GM21526 (cell line): ENCODE data around the gene CD79B.

Experiments used
- ATAC-seq: cut with Tn5 transposase; IDR thresholded peaks from one replicate; pipeline ENCODE4 v1.9.1; 2021; ENCODE audit warnings: moderate library complexity; ENCODE audit not compliant: unreplicated experiment, low FRiP score

CD79B gene

DNA sequence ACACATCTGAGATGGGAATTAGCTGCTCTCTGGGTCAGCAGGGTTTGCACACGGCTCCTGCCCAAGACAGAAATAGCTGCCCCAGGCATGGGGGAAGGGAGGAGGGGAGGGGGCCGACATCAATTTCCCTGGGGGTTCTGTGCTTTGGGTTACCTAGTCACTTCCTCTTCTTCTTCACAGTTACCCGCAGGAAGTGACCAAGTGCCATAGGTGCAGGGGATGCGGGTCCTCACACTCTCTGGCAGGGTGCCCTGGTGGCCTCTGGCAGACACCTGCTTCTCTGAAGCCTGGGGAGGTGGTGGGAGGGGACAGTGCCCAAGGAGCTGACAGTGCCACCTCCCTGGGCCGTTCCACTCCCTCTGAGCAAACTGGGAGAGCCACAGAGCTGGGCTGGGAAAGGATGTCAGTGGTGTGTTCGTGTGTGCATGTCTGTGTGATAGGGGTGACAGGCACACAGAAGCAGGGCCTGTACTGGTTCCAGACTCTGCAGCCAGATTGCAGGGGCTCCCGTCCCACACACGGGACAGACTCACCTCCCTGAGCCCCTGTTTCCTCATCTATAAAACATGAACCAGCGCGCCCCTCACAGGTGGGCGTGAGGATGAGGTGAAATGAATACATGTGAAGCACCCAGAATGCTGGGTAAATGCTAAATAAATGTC lies 22.4 kb upstream of the CD79B start:
- no peak for ATAC-seq

DNA sequence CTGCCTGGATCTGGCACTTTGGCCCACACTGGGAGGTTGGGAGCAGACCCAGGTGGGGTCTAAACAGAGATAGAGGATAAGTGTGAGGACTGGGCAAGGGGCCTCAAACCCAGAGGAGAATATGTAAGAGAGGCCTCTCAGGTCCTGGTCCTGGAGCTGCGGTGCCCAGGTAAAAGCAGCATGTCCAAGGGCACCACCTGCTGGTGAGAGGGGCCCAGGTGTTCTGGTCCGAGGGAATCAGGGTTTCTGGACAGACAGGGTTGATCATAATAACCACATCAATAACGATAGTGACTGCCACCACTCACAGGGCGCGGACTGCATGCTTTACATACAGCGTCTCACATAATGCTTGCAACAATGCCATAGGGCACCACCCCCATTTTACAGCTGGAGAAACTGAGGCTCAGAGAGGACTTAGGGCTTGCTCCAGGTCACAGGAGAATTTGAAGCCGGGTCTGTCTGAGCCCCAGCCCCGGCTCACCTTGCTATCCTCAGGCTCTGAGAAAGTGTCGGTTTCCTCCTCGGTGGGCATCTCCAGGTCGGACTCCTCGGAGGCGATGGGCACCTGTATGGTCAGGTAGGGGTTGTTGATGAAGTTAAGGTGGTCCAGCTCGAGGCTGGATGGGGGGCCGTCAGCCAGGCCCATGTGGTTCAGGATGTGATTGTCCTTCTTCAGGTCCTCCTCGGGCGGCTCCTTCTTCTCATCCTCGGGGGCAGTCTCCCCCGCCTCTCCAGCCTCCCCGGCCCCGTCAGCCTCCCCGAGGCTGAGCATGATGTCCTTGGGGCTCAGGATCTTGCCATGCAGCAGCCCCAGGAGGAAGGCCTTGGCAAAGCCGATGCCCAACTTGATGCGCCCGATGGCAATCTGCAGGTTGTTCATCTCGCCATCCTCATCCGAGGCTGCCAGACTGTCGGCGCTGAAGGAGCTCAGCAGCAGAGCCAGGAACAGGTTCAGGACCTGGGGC lies 19.1 kb upstream of the CD79B start:
- ATAC-seq: no peak

- no peak for ATAC-seq
Observed at GRCh38 chr17:63949576-63950250, 17.6 kb upstream of the CD79B start.

DNA sequence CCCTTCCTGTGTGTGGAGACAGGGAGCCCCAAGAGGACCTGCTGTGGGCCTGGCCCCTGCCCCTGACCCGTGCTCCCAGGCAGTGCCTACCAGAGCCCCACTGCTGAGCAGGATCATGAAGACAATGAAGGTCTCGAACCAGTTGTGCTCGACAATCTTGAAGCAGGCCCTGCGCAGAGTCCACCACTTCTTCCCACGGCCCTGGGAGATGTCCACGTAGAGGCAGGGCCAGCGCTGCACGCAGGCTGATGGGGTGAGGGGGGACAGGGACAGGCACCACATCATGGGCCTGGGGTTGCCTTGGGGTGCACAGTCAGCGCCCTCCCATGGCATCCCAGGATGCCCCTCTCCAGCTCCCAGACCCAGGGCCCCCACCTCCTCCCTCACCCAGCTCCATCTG lies 16.4 kb upstream of the CD79B start:
- no peak for ATAC-seq

DNA sequence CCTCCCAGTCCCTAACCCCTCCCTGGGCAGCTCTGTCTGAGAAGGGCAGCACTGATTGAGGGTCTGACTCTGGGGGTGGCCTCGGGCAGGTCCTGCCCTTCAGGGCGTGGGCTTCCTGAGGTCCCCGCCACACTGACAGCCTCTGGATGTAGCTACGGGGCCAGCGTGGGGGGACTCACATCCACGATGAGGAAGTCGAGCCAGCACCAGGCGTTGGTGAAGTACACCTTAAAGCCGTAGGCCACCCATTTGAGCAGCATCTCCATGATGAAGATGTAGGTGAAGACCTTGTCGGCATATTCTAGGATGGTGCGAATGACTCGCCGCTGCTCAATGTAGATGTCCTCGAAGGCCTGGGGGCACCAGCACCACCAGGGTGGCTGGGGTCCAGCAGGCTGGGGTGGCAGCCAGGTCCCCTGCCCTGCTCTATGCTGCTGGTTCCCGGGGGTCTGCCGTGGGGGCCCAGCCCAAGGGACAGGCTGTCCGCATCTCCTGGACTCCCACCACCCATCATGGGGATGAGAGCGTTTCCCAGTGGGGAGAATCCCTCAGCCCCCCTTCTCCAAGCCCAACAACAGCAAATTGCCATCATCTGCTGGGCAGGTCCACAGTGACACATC lies 15.7 kb upstream of the CD79B start:
- ATAC-seq: no peak

DNA sequence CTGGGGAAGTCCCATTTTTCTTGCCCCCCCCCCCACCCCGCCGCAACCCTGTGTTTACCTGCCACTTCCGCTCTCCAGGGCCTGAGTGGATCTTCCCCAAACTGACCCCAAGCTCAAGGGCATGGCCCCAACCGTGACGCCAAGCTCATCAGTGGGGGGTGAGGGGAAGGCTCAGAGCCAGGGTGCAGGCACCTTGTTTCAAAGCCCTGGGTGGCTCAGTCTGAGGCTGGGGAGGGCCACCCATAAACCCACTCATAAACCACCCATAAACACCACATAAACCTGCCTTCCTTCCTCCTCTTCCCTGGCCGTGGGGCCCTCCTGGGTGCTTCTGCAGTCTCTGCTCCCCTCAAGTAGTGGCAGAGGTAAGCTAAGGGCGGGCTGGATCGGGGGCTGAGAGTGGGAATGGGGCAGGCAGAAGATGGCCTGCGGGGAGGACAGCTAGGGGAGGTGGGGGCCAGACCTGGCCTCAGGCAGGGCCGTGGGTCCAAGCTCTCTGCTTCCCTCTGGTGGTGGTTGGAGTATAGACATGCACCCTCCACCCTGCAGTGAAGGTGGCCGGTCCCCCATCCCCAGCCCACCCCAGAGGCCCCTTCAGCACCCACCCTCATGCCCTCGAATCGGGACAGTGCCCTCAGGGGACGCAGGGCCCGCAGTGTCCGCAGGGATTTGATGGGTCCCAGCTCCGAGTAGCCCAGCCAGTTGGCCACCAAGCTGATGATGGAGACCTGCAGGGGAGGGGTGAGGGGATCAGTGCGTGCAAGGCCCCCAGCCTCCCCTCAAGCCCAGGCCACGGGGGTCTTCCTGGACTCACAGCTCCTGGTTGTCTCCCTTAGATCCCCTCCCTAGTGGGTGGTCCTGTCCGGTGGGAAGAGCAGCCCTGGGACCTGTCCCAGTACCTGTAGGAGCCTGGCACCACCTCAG lies 14.6 kb upstream of the CD79B start:
- ATAC-seq: no peak

- no peak for ATAC-seq
Observed at GRCh38 chr17:63945784-63946439, 13.8 kb upstream of the CD79B start.

DNA sequence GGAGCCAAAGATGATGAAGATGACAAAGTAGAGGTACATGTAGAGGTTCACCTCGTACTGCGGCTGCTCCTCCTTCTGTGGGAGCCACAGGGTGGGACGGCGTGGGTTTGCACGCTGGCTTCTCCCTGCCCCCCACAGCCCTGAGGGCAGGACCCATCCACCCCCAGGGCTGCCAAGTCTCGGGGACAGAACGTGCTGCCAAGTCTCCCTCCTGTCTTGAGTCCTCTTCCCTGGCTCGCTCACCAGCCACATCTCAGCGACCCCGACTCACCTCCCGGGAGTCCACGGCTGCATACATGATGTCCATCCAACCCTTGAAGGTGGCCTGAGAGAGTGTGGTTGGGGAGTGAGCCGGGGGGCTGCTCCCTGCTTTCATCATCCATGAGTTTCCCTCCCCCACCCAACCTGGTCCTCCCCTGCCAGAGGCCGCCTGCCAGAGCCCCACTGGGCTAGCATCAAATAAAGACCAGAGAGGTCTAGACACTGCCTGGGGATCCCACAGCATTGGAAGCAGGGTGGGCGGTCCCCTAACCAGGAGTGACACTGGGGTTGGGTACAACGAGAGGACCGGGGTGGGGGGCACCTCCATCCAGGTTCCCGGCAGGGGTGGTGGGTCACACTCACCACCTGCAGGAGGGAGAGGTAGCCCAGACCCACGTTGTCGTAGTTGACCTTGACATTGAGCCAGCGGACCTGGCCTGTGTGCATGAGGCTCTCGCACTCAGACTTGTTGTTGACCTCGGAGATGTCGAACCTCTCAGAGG lies 12.8 kb upstream of the CD79B start:
- no peak for ATAC-seq

DNA sequence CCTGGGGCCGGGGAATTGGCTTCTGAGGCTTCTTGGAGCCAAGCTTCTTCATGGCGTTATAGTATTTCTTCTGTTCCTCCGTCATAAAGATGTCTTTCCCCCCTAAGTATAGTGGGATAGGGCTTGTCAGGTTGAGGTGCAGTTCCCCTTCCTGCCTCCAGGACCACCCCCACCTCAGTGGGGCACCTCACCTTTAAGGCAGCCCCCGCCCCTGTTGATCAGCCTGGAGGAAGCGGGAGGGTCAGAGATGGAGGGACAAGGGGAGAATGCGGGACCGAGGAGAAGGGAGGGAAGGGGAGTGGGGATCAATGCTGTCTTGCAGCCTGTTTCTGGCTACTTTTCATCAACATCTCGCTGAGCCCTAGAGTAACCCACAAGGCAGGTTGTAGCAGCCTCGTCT lies 11.6 kb upstream of the CD79B start:
- ATAC-seq: no peak

GRCh38 chr17:63942309-63942985 lies 10.3 kb upstream of the CD79B start:
- ATAC-seq: no peak

- ATAC-seq: no peak
Observed at GRCh38 chr17:63941751-63942150, 9.6 kb upstream of the CD79B start.

DNA sequence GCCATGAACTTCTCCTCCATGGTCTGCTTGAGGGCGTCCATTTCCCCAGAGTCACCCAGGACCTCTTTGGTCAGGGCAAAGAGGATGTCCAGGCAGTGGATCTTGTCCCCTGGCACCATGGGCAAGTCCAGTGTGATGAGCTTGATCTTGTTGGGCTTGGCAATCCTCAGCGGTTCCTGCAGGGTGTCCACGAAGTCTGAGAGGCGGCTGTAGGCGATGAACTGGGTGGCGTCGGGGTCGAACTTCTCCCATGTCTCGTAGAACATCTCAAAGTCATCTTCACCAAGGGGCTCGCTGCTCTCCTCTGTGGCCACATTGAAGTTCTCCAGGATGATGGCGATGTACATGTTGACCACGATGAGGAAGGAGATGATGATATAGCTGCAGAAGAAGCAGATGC lies 9.0 kb upstream of the CD79B start:
- no peak for ATAC-seq

- ATAC-seq: no peak
Observed at GRCh38 chr17:63940584-63940983, 8.5 kb upstream of the CD79B start.

GRCh38 chr17:63939884-63940283 lies 7.8 kb upstream of the CD79B start:
- no peak for ATAC-seq

DNA sequence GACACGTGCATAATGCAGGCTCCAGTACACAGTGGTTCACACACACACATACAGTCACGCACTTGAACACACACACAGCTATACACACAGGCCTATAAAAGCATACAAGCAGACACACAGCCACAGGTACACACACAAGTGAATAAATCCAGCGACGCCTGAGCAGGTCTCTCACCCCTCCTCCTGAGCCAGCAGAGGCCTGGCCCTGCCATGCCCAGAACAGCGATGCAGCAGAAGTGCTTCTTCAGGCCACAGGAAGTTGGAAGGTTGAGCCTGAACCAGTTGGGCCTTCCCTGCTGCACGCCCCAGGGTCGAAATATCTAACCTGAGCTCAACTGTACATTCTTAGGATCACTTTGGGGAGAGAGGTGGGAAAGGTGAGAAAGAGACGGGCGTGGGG lies 7.3 kb upstream of the CD79B start:
- no peak for ATAC-seq

- ATAC-seq: no peak
Observed at GRCh38 chr17:63937920-63938319, 5.8 kb upstream of the CD79B start.

DNA sequence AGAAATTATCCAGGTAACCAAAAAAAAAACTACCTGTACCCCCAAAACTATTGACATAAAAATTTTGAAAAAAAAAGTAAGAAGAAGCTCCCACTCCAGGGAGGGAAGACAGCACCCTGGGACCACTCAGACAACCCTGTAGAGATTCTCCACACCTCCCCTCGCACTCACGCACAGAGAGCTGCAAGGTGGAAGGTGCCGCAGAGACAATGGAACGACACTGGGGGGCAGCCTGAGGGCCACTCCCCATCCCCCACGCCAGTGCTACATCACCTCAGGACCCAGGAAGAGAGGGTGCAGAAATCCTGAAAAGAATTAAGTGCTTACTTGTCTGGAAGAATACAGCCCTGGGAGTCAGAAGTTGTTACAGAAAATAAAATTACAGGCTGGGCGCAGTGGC lies 5.2 kb upstream of the CD79B start:
- ATAC-seq: no peak
